GM23338 (cell line): ENCODE measurements around the gene CCNY.

Experiments
- CREB1 ChIP-seq: fragments of 250-450 bp; sonication (Bioruptor Pico); IDR thresholded peaks from 2 replicates; pipeline ENCODE4 v1.5.0; 2020; ENCODE audit warnings: low read depth, mild to moderate bottlenecking, moderate library complexity
- EZH2 ChIP-seq: fragments of 200-600 bp; sonication (generic); IDR thresholded peaks from one replicate; pipeline ENCODE4 v1.8.0; 2017; ENCODE audit warnings: antibody characterized with exemption, mild to moderate bottlenecking, low read depth; ENCODE audit not compliant: unreplicated experiment
- EZH2phosphoT487 ChIP-seq: fragments of 200-600 bp; sonication (generic); IDR thresholded peaks from one replicate; pipeline ENCODE4 v1.8.1; 2018; ENCODE audit warnings: antibody characterized with exemption; ENCODE audit not compliant: unreplicated experiment
- JUNB ChIP-seq: IDR thresholded peaks from one replicate; pipeline ENCODE4 v1.6.1; 2016; ENCODE audit warnings: antibody characterized with exemption; ENCODE audit not compliant: unreplicated experiment
- NANOG ChIP-seq: IDR thresholded peaks from 2 replicates; pipeline ENCODE4 v1.6.1; 2016; ENCODE audit warnings: antibody characterized with exemption, borderline replicate concordance
- POLR2AphosphoS5 ChIP-seq: IDR thresholded peaks from 2 replicates; pipeline ENCODE4 v1.6.1; 2016; ENCODE audit warnings: antibody characterized with exemption, low read depth
- STAT1 ChIP-seq: IDR thresholded peaks from one replicate; pipeline ENCODE4 v1.6.1; 2016; ENCODE audit warnings: antibody characterized with exemption; ENCODE audit not compliant: unreplicated experiment
- ZNF114 ChIP-seq: fragments of 250-450 bp; sonication (Bioruptor Pico); IDR thresholded peaks from 2 replicates; pipeline ENCODE4 v1.5.0; 2020; ENCODE audit warnings: mild to moderate bottlenecking, moderate library complexity
- TF ChIP-seq, protein P1 (sequence below), 2 experiments: fragments of 200-600 bp in 1 of 2; sonication (generic) in 1 of 2; conservative IDR thresholded peaks; 2 replicates each; pipeline versions ENCODE4 v1.5.1 to v1.6.1; 2016 to 2017; ENCODE audit warnings: antibody characterized with exemption in 2 of 2, low read depth in 2 of 2, mild to moderate bottlenecking in 2 of 2, moderate library complexity in 1 of 2
- TF ChIP-seq, protein P2 (sequence below): IDR thresholded peaks from one replicate; pipeline ENCODE4 v1.6.1; 2018; ENCODE audit warnings: antibody characterized with exemption; ENCODE audit not compliant: unreplicated experiment
- TF ChIP-seq, protein P3 (sequence below): IDR thresholded peaks from 2 replicates; pipeline ENCODE4 v1.6.1; 2016; ENCODE audit warnings: antibody characterized with exemption
- TF ChIP-seq, protein P4 (sequence below): fragments of 250-450 bp; sonication (Bioruptor Pico); IDR thresholded peaks from 2 replicates; pipeline ENCODE4 v1.5.0; 2020; ENCODE audit warnings: mild to moderate bottlenecking, moderate library complexity

DNA sequence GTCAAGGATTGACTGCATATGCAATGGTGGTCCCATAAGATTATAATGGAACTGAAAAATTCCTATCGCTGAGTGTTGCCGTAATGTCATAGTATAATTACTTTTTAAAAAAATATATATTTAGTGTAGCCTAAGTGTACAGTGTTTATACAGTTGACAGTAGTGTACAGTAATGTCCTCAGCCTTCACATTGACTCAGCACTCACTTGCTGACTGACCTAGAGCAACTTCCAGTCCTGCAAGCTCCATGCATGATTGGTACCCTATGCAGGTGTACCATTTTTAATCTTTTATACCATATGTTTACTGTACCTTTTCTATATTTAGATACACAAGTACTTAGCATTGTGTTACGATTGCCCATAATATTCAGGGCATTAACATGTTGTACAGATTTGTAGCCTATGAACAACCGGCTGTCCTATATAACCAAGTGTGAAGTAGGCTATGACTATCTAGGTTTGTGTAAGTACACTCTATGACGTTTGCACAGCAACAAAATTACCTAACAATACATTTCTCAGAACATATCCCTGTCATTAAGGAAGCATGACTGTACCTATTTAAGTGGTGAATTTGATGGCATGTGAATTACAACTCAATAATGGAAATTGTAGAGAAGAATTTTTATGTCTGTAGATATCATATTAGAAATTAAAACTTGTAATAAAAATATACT, 40.9 kb downstream of the CCNY start:
- TF ChIP-seq, protein P1, sequence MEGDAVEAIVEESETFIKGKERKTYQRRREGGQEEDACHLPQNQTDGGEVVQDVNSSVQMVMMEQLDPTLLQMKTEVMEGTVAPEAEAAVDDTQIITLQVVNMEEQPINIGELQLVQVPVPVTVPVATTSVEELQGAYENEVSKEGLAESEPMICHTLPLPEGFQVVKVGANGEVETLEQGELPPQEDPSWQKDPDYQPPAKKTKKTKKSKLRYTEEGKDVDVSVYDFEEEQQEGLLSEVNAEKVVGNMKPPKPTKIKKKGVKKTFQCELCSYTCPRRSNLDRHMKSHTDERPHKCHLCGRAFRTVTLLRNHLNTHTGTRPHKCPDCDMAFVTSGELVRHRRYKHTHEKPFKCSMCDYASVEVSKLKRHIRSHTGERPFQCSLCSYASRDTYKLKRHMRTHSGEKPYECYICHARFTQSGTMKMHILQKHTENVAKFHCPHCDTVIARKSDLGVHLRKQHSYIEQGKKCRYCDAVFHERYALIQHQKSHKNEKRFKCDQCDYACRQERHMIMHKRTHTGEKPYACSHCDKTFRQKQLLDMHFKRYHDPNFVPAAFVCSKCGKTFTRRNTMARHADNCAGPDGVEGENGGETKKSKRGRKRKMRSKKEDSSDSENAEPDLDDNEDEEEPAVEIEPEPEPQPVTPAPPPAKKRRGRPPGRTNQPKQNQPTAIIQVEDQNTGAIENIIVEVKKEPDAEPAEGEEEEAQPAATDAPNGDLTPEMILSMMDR (conservative IDR thresholded peaks at IDR 0.05; ENCODE audit: low read depth in 2 of 2), result no peak
- TF ChIP-seq, protein P2, sequence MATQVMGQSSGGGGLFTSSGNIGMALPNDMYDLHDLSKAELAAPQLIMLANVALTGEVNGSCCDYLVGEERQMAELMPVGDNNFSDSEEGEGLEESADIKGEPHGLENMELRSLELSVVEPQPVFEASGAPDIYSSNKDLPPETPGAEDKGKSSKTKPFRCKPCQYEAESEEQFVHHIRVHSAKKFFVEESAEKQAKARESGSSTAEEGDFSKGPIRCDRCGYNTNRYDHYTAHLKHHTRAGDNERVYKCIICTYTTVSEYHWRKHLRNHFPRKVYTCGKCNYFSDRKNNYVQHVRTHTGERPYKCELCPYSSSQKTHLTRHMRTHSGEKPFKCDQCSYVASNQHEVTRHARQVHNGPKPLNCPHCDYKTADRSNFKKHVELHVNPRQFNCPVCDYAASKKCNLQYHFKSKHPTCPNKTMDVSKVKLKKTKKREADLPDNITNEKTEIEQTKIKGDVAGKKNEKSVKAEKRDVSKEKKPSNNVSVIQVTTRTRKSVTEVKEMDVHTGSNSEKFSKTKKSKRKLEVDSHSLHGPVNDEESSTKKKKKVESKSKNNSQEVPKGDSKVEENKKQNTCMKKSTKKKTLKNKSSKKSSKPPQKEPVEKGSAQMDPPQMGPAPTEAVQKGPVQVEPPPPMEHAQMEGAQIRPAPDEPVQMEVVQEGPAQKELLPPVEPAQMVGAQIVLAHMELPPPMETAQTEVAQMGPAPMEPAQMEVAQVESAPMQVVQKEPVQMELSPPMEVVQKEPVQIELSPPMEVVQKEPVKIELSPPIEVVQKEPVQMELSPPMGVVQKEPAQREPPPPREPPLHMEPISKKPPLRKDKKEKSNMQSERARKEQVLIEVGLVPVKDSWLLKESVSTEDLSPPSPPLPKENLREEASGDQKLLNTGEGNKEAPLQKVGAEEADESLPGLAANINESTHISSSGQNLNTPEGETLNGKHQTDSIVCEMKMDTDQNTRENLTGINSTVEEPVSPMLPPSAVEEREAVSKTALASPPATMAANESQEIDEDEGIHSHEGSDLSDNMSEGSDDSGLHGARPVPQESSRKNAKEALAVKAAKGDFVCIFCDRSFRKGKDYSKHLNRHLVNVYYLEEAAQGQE, result no peak
- no peak for TF ChIP-seq JUNB
- TF ChIP-seq ZNF114, result no peak
- TF ChIP-seq POLR2AphosphoS5, result no peak
- no peak for TF ChIP-seq EZH2
- no peak for TF ChIP-seq EZH2phosphoT487
- TF ChIP-seq NANOG, result no peak
- TF ChIP-seq, protein P3, sequence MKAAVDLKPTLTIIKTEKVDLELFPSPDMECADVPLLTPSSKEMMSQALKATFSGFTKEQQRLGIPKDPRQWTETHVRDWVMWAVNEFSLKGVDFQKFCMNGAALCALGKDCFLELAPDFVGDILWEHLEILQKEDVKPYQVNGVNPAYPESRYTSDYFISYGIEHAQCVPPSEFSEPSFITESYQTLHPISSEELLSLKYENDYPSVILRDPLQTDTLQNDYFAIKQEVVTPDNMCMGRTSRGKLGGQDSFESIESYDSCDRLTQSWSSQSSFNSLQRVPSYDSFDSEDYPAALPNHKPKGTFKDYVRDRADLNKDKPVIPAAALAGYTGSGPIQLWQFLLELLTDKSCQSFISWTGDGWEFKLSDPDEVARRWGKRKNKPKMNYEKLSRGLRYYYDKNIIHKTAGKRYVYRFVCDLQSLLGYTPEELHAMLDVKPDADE, result no peak
- no peak for TF ChIP-seq CREB1 (CRISPR knock-in tag)
- TF ChIP-seq, protein P4, sequence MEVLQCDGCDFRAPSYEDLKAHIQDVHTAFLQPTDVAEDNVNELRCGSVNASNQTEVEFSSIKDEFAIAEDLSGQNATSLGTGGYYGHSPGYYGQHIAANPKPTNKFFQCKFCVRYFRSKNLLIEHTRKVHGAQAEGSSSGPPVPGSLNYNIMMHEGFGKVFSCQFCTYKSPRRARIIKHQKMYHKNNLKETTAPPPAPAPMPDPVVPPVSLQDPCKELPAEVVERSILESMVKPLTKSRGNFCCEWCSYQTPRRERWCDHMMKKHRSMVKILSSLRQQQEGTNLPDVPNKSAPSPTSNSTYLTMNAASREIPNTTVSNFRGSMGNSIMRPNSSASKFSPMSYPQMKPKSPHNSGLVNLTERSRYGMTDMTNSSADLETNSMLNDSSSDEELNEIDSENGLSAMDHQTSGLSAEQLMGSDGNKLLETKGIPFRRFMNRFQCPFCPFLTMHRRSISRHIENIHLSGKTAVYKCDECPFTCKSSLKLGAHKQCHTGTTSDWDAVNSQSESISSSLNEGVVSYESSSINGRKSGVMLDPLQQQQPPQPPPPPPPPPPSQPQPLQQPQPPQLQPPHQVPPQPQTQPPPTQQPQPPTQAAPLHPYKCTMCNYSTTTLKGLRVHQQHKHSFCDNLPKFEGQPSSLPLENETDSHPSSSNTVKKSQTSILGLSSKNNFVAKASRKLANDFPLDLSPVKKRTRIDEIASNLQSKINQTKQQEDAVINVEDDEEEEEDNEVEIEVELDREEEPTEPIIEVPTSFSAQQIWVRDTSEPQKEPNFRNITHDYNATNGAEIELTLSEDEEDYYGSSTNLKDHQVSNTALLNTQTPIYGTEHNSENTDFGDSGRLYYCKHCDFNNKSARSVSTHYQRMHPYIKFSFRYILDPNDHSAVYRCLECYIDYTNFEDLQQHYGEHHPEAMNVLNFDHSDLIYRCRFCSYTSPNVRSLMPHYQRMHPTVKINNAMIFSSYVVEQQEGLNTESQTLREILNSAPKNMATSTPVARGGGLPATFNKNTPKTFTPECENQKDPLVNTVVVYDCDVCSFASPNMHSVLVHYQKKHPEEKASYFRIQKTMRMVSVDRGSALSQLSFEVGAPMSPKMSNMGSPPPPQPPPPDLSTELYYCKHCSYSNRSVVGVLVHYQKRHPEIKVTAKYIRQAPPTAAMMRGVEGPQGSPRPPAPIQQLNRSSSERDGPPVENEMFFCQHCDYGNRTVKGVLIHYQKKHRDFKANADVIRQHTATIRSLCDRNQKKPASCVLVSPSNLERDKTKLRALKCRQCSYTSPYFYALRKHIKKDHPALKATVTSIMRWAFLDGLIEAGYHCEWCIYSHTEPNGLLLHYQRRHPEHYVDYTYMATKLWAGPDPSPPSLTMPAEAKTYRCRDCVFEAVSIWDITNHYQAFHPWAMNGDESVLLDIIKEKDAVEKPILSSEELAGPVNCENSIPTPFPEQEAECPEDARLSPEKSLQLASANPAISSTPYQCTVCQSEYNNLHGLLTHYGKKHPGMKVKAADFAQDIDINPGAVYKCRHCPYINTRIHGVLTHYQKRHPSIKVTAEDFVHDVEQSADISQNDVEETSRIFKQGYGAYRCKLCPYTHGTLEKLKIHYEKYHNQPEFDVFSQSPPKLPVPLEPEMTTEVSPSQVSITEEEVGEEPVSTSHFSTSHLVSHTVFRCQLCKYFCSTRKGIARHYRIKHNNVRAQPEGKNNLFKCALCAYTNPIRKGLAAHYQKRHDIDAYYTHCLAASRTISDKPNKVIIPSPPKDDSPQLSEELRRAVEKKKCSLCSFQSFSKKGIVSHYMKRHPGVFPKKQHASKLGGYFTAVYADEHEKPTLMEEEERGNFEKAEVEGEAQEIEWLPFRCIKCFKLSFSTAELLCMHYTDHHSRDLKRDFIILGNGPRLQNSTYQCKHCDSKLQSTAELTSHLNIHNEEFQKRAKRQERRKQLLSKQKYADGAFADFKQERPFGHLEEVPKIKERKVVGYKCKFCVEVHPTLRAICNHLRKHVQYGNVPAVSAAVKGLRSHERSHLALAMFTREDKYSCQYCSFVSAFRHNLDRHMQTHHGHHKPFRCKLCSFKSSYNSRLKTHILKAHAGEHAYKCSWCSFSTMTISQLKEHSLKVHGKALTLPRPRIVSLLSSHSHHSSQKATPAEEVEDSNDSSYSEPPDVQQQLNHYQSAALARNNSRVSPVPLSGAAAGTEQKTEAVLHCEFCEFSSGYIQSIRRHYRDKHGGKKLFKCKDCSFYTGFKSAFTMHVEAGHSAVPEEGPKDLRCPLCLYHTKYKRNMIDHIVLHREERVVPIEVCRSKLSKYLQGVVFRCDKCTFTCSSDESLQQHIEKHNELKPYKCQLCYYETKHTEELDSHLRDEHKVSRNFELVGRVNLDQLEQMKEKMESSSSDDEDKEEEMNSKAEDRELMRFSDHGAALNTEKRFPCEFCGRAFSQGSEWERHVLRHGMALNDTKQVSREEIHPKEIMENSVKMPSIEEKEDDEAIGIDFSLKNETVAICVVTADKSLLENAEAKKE (CRISPR knock-in tag), result no peak
- no peak for TF ChIP-seq STAT1
